Mononuclear cell (primary cell): ENCODE results near the gene ZNF324. TPM values are rescaled to one million over a fixed set of nuclear protein-coding genes. Genes with fewer than 3 reads are reported as not detected.
"Not testable (repeated sequence)": the region's sequence is repeated elsewhere in the genome, so short reads cannot be mapped to it uniquely, and the experiment has no call there.

ENCODE experiments used
- H3K27me3 ChIP-seq: 2 replicates; pipeline ENCODE4 v1.6.0; 2011; ENCODE audit warnings: low read length, control low read depth; ENCODE audit not compliant: insufficient read depth
- H3K4me1 ChIP-seq: 2 replicates; pipeline ENCODE4 v1.5.1; 2011; ENCODE audit warnings: mild to moderate bottlenecking, low read length, control low read depth; ENCODE audit not compliant: insufficient read depth
- H3K4me3 ChIP-seq: 2 replicates; pipeline ENCODE4 v1.5.1; 2011; ENCODE audit warnings: mild to moderate bottlenecking, low read length, moderate library complexity
- H3K9me3 ChIP-seq: 2 replicates; pipeline ENCODE4 v1.5.1; 2011; ENCODE audit warnings: low read depth, mild to moderate bottlenecking, control low read depth, low read length
- total RNA-seq: library from RNA; depleted of rRNA; stranded (reverse); fragments of >200 nt; gene quantifications from one replicate; pipeline ENCODE4 v1.2.3, GENCODE V29; 2012

The ZNF324 gene
- total RNA-seq, 1 donor: 19.2 TPM

GRCh38 chr19:58479303-58479702 lies 12.4 kb downstream of the ZNF324 start:
- H3K9me3 ChIP-seq: no peaks in the 10 kb centered on the region
- H3K27me3 ChIP-seq: no peaks in the 10 kb centered on the region
- H3K4me3 ChIP-seq: no peak overlapping the region
- peaks cover 18% of the 10 kb centered on the region for H3K4me1 ChIP-seq

DNA sequence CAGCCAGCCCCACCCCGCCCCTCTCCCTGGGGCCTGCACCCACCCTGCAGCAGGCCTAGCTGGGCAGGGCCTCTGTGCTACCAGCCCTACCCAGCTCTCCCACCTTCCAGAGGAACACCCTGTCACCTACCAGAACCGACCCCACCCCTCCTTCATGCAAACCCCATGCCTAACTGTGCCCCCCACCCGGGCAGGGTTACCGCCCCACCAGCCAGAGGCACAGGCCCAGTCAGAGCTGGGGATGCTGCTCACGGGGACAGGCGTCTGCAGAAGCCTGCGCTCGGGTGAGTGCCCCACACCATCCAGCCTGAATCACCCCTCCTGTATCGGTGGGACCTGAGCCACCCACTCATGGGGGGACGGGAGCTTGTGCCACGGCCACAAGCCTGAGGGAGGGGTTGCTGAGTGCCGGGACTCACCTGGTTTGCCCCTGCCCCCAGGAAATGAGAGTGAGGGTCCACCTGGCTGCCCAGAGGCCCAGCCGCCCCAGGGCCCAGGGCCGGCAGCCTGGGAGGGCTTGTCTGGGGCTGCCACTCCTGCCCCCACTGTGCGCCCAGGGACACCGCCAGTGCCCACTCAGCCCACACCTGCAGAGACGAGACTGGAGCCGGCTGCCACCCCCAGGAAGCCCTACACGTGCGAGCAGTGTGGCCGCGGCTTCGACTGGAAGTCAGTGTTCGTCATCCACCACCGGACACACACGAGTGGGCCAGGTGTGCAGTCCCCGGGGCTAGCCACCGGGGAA lies 13.0 kb downstream of the ZNF324 start:
- Histone ChIP-seq H3K27me3 (no peaks in the 10 kb centered on the region), H3K4me1 (peaks cover 16% of the 10 kb centered on the region), H3K4me3 (no peak overlapping the region), H3K9me3 (no peaks in the 10 kb centered on the region)

- no peaks in the 10 kb centered on the region for H3K9me3 ChIP-seq
- H3K4me1 ChIP-seq: peaks cover 11% of the 10 kb centered on the region
- H3K4me3 ChIP-seq: no peak overlapping the region
- H3K27me3 ChIP-seq: no peaks in the 10 kb centered on the region
Measured at GRCh38 chr19:58480481-58480830, 13.6 kb downstream of the ZNF324 start.

DNA sequence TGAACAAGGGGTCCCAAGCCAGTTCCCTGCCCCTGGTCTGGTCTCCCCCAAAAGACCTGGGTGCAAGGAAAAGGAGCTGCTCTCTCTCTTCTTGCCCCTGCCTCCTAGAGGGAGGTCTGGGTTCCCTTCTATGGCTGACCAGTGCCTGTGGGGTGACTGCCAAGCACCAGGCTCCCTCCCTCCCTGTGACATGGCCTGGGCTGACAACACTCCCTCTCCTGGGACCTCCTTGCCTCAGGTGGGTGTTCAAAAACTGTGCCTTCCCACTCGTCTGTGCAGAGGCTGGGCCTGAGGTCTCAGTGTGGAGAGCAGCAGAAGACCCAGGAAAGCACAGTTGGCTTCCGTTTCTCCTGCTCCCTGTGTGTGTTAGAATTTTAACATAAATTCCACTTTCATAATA lies 14.0 kb downstream of the ZNF324 start:
- Histone ChIP-seq H3K9me3 (no peaks in the 10 kb centered on the region), H3K4me3 (no peak overlapping the region), H3K4me1 (peaks cover 9% of the 10 kb centered on the region), H3K27me3 (no peaks in the 10 kb centered on the region)

- H3K4me3 ChIP-seq: no peak overlapping the region
- no peaks in the 10 kb centered on the region for H3K9me3 ChIP-seq
- H3K4me1 ChIP-seq: no peaks in the 10 kb centered on the region
- no peaks in the 10 kb centered on the region for H3K27me3 ChIP-seq
Measured at GRCh38 chr19:58482372-58482771, 15.5 kb downstream of the ZNF324 start.

DNA sequence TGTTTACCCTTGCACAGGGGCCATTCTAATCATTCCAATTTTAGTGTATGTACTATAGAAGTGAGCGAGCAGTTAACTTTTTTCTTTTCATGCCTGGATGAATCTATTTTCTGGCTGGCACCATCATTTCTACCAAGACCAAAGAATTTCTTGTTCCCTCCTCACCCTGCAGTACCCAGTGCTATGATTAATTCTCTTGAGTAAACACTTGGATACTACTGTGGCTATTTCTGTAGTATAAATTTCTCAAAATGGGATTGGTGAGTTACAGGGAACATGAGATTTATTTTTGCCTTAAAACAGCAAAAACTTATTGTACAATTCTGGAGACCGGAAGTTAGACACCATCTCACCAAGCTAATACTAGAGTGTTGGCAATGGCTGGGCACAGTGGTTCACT lies 16.9 kb downstream of the ZNF324 start:
- H3K9me3 ChIP-seq: no peaks in the 10 kb centered on the region
- no peak overlapping the region for H3K4me3 ChIP-seq
- no peaks in the 10 kb centered on the region for H3K4me1 ChIP-seq
- H3K27me3 ChIP-seq: no peaks in the 10 kb centered on the region

DNA sequence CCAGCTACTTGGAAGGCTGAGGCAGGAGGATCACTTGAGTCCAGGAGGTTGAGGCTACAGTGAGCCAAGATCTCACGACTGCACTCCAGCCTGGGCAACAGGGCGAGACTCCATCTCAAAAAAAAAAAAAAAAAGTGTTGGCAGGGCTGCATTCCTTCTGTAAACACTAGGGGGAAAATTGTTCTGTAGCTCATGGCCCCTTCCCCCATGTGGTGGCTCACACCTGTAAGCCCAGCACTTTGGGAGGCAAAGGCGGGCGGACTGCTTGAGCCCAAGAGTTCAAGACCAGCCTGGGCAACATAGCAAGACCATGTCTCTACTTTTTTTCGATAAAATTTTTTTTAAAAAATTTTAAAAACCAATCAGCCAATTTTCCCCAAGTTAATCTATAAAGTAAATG lies 17.5 kb downstream of the ZNF324 start:
- not testable (repeated sequence) for H3K27me3 ChIP-seq, H3K4me1 ChIP-seq, H3K4me3 ChIP-seq, H3K9me3 ChIP-seq

DNA sequence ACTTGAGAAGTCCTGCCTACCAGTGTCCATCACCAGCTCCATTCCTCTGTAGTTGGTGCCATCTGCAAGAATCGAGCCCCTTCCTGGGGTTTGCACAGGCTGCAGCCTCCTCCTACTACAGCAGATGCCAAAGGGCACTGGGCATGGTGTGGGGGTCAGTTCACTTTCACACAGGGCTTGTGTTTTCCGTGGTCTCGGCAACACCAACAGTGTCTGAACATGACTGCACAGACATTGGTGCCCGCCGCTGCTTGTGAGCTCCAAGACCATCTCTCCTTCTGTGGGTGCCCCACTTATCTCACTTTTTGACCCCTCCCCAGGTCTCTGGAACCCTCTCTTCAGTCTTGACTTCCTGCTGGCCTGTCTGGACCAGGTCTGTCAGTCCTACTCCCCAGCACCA lies 24.5 kb downstream of the ZNF324 start:
- no peaks in the 10 kb centered on the region for H3K4me1 ChIP-seq

GRCh38 chr19:58492265-58492664 lies 25.4 kb downstream of the ZNF324 start:
- Histone ChIP-seq H3K27me3 (no peaks in the 10 kb centered on the region), H3K4me3 (no peak overlapping the region), H3K4me1 (no peaks in the 10 kb centered on the region), H3K9me3 (no peaks in the 10 kb centered on the region)

More for the DNA sequence above, 24.5 kb downstream of the ZNF324 start:
- no peaks in the 10 kb centered on the region for H3K27me3 ChIP-seq
- no peak overlapping the region for H3K4me3 ChIP-seq
- H3K9me3 ChIP-seq: no peaks in the 10 kb centered on the region

DNA sequence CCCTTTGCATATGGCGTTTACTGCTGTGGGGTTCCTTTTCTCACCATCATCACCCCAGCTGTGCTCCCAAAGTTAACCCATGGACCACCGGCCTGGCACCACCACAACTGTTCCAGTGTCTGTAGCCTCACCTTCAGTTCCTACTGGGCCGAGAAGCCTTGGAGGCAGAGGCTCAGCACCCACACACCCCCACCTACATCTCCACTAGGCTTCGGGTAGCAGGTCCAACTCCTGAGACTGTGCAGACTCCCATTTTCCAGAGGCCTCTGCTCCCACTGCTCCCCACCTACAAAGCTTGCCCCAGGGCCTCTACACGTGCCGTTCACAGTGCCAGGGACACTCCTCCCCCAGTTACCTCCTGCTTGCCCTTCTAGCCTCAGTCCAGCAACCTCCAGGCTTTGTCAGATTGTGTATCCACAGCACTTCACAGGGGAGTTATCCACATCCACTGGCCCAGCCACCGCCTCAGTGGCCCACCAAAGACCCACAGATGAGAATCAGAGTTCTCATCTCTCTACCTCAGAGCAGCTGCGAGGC lies 30.8 kb downstream of the ZNF324 start:
- Histone ChIP-seq H3K27me3 (no peaks in the 10 kb centered on the region), H3K4me3 (no peak overlapping the region), H3K4me1 (peaks cover 18% of the 10 kb centered on the region), H3K9me3 (no peaks in the 10 kb centered on the region)

DNA sequence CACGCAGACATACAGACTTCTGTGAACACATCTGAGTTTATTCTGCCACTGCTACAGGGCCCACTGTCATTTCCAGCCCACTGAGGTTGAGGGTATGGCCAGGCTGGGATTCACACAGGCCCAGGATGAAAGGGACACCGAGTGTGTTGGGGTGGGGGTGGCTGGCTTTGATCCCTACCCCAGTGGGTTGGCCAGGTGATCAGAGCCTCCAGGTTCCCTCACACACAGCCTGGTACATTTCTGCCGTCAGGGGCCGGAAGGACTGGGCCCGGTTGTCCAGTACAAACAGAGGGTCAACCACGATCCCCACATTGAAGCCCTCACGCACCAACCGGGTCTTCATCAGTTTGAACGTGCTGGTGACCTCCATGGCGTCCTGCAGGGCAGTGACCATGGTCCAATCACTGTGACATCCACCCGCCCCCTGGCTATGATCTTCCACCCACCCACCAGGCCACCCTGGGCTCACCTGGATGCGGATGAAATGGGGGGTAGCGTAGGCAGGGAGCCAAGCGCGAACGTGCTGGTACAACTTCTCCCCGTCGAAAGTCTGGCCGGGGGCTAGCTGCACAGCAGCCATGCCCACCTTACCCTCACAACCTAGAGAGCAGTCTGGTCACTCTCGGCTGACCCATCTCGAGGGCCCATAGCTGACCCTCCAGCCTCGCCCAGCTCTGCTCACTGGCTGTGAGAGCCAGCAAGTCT lies 31.6 kb downstream of the ZNF324 start:
- H3K4me3 ChIP-seq: peak overlapping the region; percentile 41
- no peaks in the 10 kb centered on the region for H3K27me3 ChIP-seq
- H3K4me1 ChIP-seq: peaks cover 18% of the 10 kb centered on the region
- H3K9me3 ChIP-seq: no peaks in the 10 kb centered on the region

- Histone ChIP-seq H3K4me3 (peak overlapping the region; percentile 41), H3K9me3 (no peaks in the 10 kb centered on the region), H3K4me1 (peaks cover 18% of the 10 kb centered on the region), H3K27me3 (no peaks in the 10 kb centered on the region)
Measured at GRCh38 chr19:58499021-58499927, 32.4 kb downstream of the ZNF324 start.

- Histone ChIP-seq H3K27me3 (no peaks in the 10 kb centered on the region), H3K9me3 (no peaks in the 10 kb centered on the region), H3K4me1 (peaks cover 18% of the 10 kb centered on the region), H3K4me3 (no peak overlapping the region)
Measured at GRCh38 chr19:58500242-58500641, 33.4 kb downstream of the ZNF324 start.

DNA sequence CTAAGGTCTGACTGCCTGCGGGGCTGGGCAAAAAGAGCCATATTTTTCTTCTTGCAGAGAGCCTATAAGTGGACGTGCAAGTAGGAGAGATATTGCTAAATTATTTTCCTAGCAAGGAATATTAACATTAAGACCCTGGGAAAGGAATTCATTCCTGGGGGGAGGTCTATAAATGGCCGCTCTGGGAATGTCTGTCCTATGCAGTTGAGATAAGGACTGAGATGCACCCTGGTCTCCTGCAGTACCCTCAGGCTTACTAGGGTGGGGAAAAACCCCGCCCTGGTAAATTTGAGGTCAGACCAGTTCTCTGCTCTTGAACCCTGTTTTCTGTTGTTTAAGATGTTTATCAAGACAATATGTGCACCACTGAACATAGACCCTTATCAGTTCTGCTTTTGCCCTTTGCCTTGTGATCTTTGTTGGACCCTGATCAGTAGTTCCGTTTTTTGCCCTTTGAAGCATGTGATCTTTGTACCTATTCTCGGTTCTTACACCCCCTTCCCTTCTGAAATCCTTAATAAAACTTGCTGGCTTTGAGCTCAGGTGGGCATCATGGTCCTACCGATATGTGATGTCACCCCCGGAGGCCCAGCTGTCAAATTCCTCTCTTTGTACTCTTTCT lies 40.8 kb downstream of the ZNF324 start:
- H3K4me1 ChIP-seq, H3K9me3 ChIP-seq, H3K27me3 ChIP-seq, H3K4me3 ChIP-seq: not testable (repeated sequence)

GRCh38 chr19:58509731-58510083 lies 42.8 kb downstream of the ZNF324 start:
- Histone ChIP-seq H3K27me3 (no peaks in the 10 kb centered on the region), H3K4me3 (no peak overlapping the region), H3K4me1 (peaks cover 13% of the 10 kb centered on the region), H3K9me3 (no peaks in the 10 kb centered on the region)
